H7 (cell line): ENCODE results near the gene RGS14. TPM values are rescaled to one million over a fixed set of nuclear protein-coding genes. Genes with fewer than 3 reads are reported as not detected.
"Not testable (repeated sequence)": the region's sequence is repeated elsewhere in the genome, so short reads cannot be mapped to it uniquely, and the experiment has no call there.

Experiments
- DNase-seq: peaks from one replicate; pipeline ENCODE4 v3.0.0; 2012
- H3K27me3 ChIP-seq: 2 replicates; pipeline ENCODE4 v1.6.0; 2011; ENCODE audit warnings: mild to moderate bottlenecking, low read length; ENCODE audit not compliant: control insufficient read depth, insufficient read depth
- H3K36me3 ChIP-seq: replicated peaks from 2 replicates; pipeline ENCODE4 v1.5.1; 2011; ENCODE audit warnings: low read length; ENCODE audit not compliant: control insufficient read depth, insufficient read depth
- H3K4me3 ChIP-seq: 2 replicates; pipeline ENCODE4 v1.5.1; 2011; ENCODE audit warnings: low read depth, mild to moderate bottlenecking, control low read depth, low read length, moderate library complexity; ENCODE audit not compliant: insufficient read depth
- total RNA-seq: library from RNA; depleted of rRNA; stranded (reverse); fragments of >200 nt; shearing (Covaris generic); gene quantifications from 2 replicates; pipeline ENCODE4 v1.2.3, GENCODE V29; 2014

RGS14 gene
- total RNA-seq, 1 experiment from 2014 or later = 32.4 TPM

- no peak for DNase-seq
- Histone ChIP-seq H3K27me3 (no peaks in the 10 kb centered on the region), H3K4me3 (peak overlapping the region; percentile 75), H3K36me3 (peaks cover 7% of the 10 kb centered on the region)
These were observed 6.8 kb upstream of the RGS14 start for GRCh38 chr5:177350776-177351391.

GRCh38 chr5:177351392-177352329, 6.1 kb upstream of the RGS14 start, which contains the start of gene LMAN2:
LMAN2 (minus strand) TSS chr5:177351668; CDS start chr5:177351647, 21 bp downstream.
- Histone ChIP-seq H3K27me3 (no peaks in the 10 kb centered on the region), H3K36me3 (peaks cover 7% of the 10 kb centered on the region), H3K4me3 (peak within 1 kb of the TSS; percentile 75)
- peak; percentile 98 for DNase-seq

- DNase-seq = no peak
- Histone ChIP-seq H3K4me3 (no peak overlapping the region), H3K36me3 (peaks cover 7% of the 10 kb centered on the region), H3K27me3 (no peaks in the 10 kb centered on the region)
These were observed 4.6 kb upstream of the RGS14 start for GRCh38 chr5:177353093-177353492.

- Histone ChIP-seq H3K27me3 (no peaks in the 10 kb centered on the region), H3K4me3 (no peak overlapping the region), H3K36me3 (peaks cover 5% of the 10 kb centered on the region)
- no peak for DNase-seq
These were observed 3.5 kb upstream of the RGS14 start for GRCh38 chr5:177354256-177354655.

GRCh38 chr5:177354711-177355110, 3.0 kb upstream of the RGS14 start:
- H3K4me3 ChIP-seq = no peak overlapping the region
- no peaks in the 10 kb centered on the region for H3K27me3 ChIP-seq
- no peak for DNase-seq
- peaks cover 2% of the 10 kb centered on the region; the same call in 1 of the 2 replicates for H3K36me3 ChIP-seq

GRCh38 chr5:177355162-177355867, 2.4 kb upstream of the RGS14 start:
- DNase-seq = no peak
- no peaks in the 10 kb centered on the region for H3K27me3 ChIP-seq
- no peaks in the 10 kb centered on the region for H3K36me3 ChIP-seq
- no peak overlapping the region for H3K4me3 ChIP-seq

GRCh38 chr5:177355868-177356168, 1.9 kb upstream of the RGS14 start:
- DNase-seq = no peak
- no peaks in the 10 kb centered on the region for H3K27me3 ChIP-seq
- H3K36me3 ChIP-seq = no peaks in the 10 kb centered on the region
- H3K4me3 ChIP-seq = no peak overlapping the region

- H3K27me3 ChIP-seq = no peaks in the 10 kb centered on the region
- H3K36me3 ChIP-seq = no peaks in the 10 kb centered on the region
- no peak overlapping the region for H3K4me3 ChIP-seq
- no peak for DNase-seq
These were observed 978 bp upstream of the RGS14 start for GRCh38 chr5:177356746-177357145.

GRCh38 chr5:177357146-177357458, 622 bp upstream of the RGS14 start:
- Histone ChIP-seq H3K4me3 (no peak overlapping the region), H3K36me3 (no peaks in the 10 kb centered on the region), H3K27me3 (peaks cover 2% of the 10 kb centered on the region; the same call in 1 of the 2 replicates)
- no peak for DNase-seq

GRCh38 chr5:177358370-177358819, 671 bp downstream of the RGS14 start:
- Histone ChIP-seq H3K4me3 (no peak overlapping the region), H3K27me3 (peaks cover 4% of the 10 kb centered on the region; the same call in 1 of the 2 replicates), H3K36me3 (no peaks in the 10 kb centered on the region)
- peak; percentile 31 for DNase-seq

GRCh38 chr5:177359451-177359851, 1.7 kb downstream of the RGS14 start:
- Histone ChIP-seq H3K36me3 (no peaks in the 10 kb centered on the region), H3K27me3 (peaks cover 4% of the 10 kb centered on the region; the same call in 1 of the 2 replicates), H3K4me3 (no peak overlapping the region)
- DNase-seq = no peak

- Histone ChIP-seq H3K36me3 (no peaks in the 10 kb centered on the region), H3K4me3 (no peak overlapping the region), H3K27me3 (peaks cover 4% of the 10 kb centered on the region; the same call in 1 of the 2 replicates)
- no peak for DNase-seq
These were observed 2.1 kb downstream of the RGS14 start for GRCh38 chr5:177359860-177360259.

GRCh38 chr5:177360740-177361139, 3.0 kb downstream of the RGS14 start:
- H3K27me3 ChIP-seq, H3K4me3 ChIP-seq, DNase-seq, H3K36me3 ChIP-seq: not testable (repeated sequence)

GRCh38 chr5:177361418-177362291, 3.9 kb downstream of the RGS14 start:
- DNase-seq = peak; percentile 54
- no peak overlapping the region for H3K4me3 ChIP-seq

More at GRCh38 chr5:177361418-177362291, 3.9 kb downstream of the RGS14 start:
- Histone ChIP-seq H3K36me3 (no peaks in the 10 kb centered on the region), H3K27me3 (peaks cover 4% of the 10 kb centered on the region; the same call in 1 of the 2 replicates)
